Keratinocyte (primary cell): ENCODE measurements around the gene LRRC10B. TPM values are rescaled to one million over a fixed set of nuclear protein-coding genes. Genes with fewer than 3 reads are reported as not detected.
A peak's percentile ranks its signal among the peaks of the same experiment; 100 is the strongest.

ENCODE experiments used
- DNase-seq: peaks from one replicate; pipeline ENCODE4 v3.0.0-alpha.2; 2011; ENCODE audit warnings: low read depth, missing footprints, low spot score
- FAIRE-seq: peaks from 2 replicates; lab custom pipeline; 2011; peaks lifted over from hg19 to GRCh38; lab: Jason Lieb, UNC
- H2AFZ ChIP-seq: 2 replicates; pipeline ENCODE4 v1.6.0; 2012; ENCODE audit warnings: low read length, control low read depth, inconsistent platforms; ENCODE audit not compliant: control insufficient read depth
- H3K27ac ChIP-seq: 2 replicates; pipeline ENCODE4 v1.5.1; 2011; ENCODE audit warnings: low read length; ENCODE audit not compliant: control insufficient read depth, insufficient read depth
- H3K27me3 ChIP-seq: 3 replicates; pipeline ENCODE4 v1.6.0; 2011; ENCODE audit warnings: low read length; ENCODE audit not compliant: control insufficient read depth, insufficient read depth; ENCODE audit errors: extremely low read depth
- H3K36me3 ChIP-seq, 2 experiments: 2 replicates in 1 of 2; 3 replicates in 1 of 2; pipeline ENCODE4 v1.5.1; 2011; ENCODE audit warnings: low read length in 2 of 2, mild to moderate bottlenecking in 1 of 2; ENCODE audit not compliant: control insufficient read depth in 2 of 2, insufficient read depth in 2 of 2; ENCODE audit errors: extremely low read depth in 1 of 2
- H3K4me1 ChIP-seq: 3 replicates; pipeline ENCODE4 v1.5.1; 2011; ENCODE audit warnings: low read length; ENCODE audit not compliant: control insufficient read depth, insufficient read depth; ENCODE audit errors: extremely low read depth
- H3K4me2 ChIP-seq: 3 replicates; pipeline ENCODE4 v1.6.0; 2011; ENCODE audit warnings: low read depth, low read length; ENCODE audit not compliant: control insufficient read depth, insufficient read depth; ENCODE audit errors: extremely low read depth
- H3K4me3 ChIP-seq, 3 experiments: fragments of 200-600 bp in 1 of 3; sonication (generic) in 1 of 3; 2 replicates in 2 of 3; 3 replicates in 1 of 3; pipeline ENCODE4 v1.5.1; 2011 to 2016; ENCODE audit warnings: low read length in 3 of 3, mild to moderate bottlenecking in 3 of 3, control low read depth in 2 of 3, inconsistent platforms in 1 of 3, low read depth in 1 of 3, mixed read lengths in 1 of 3, mixed run types in 1 of 3, moderate library complexity in 1 of 3; ENCODE audit not compliant: control insufficient read depth in 2 of 3, insufficient read depth in 2 of 3; ENCODE audit errors: extremely low read depth in 1 of 3
- H3K79me2 ChIP-seq: 2 replicates; pipeline ENCODE4 v1.6.0; 2012; ENCODE audit warnings: low read length; ENCODE audit not compliant: control insufficient read depth, insufficient read depth
- H3K9ac ChIP-seq: 3 replicates; pipeline ENCODE4 v1.6.0; 2011; ENCODE audit warnings: low read length; ENCODE audit not compliant: control insufficient read depth, insufficient read depth; ENCODE audit errors: extremely low read depth
- H3K9me1 ChIP-seq: 3 replicates; pipeline ENCODE4 v1.6.0; 2011; ENCODE audit warnings: low read length; ENCODE audit not compliant: control insufficient read depth, insufficient read depth; ENCODE audit errors: extremely low read depth
- H3K9me3 ChIP-seq: 2 replicates; pipeline ENCODE4 v1.5.1; 2012; ENCODE audit warnings: low read depth, low read length; ENCODE audit not compliant: control insufficient read depth
- H4K20me1 ChIP-seq: 3 replicates; pipeline ENCODE4 v1.6.0; 2011; ENCODE audit warnings: low read length; ENCODE audit not compliant: control insufficient read depth, insufficient read depth; ENCODE audit errors: extremely low read depth
- CTCF ChIP-seq, 3 experiments: IDR thresholded peaks in 1 of 3; conservative IDR thresholded peaks in 1 of 3; optimal IDR thresholded peaks in 1 of 3; 2 replicates in 2 of 3; 3 replicates in 1 of 3; pipeline versions ENCODE3 to v1.5.1; 2011; ENCODE audit warnings: low read length in 3 of 3, mild to moderate bottlenecking in 3 of 3, moderate library complexity in 2 of 3, control low read depth in 1 of 3, inconsistent platforms in 1 of 3; ENCODE audit not compliant: insufficient read depth in 2 of 3; ENCODE audit errors: extremely low read depth in 1 of 3
- EZH2 ChIP-seq: IDR thresholded peaks from one replicate; pipeline ENCODE4 v1.6.1; 2012; ENCODE audit warnings: inconsistent platforms, mild to moderate bottlenecking, low read length, moderate library complexity
- dilution Hi-C: fragments of 300-500 bp; cut with MboI; formaldehyde crosslinking; loops from one replicate; pipeline ENCODE4 v1.7.0; 2020; ENCODE audit warnings: low sequenced_read_pairs; ENCODE audit not compliant: extremely low pct_ligation_motif_present
- polyA plus RNA-seq, 5 experiments: library from polyadenylated mRNA; depleted of rRNA in 3 of 5; stranded (reverse) in 3 of 5; stranded (forward) in 1 of 5; unstranded in 1 of 5; fragments of >200 nt; gene quantifications; 1 replicate in 1 of 5; 2 replicates in 3 of 5; 3 replicates in 1 of 5; pipeline versions ENCODE4 v1.2.1 to v1.2.3, GENCODE V29; 2011 to 2012; ENCODE audit warnings: missing spikeins in 2 of 5, low read depth in 1 of 5, low replicate concordance in 1 of 5

The LRRC10B gene
- polyA plus RNA-seq, 1 donor (not counting 4 experiments of a cell fraction or from before 2014, with no cell fraction given) = not detected

- dilution Hi-C loops = no loop called here
- peak overlapping the region; percentile 60 for H3K4me2 ChIP-seq
- H3K4me3 ChIP-seq = no peak overlapping the region
- DNase-seq = peak; percentile 41
- no peaks in the 10 kb centered on the region for H3K9me3 ChIP-seq
- H3K79me2 ChIP-seq = no peaks in the 10 kb centered on the region
- H3K9me1 ChIP-seq = no peaks in the 10 kb centered on the region
- no peak overlapping the region for H3K9ac ChIP-seq
- no peak for FAIRE-seq
- TF ChIP-seq CTCF (optimal IDR thresholded peaks at IDR 0.05 in 1 of 3, IDR thresholded peaks at IDR 0.05 in 1 of 3, conservative IDR thresholded peaks at IDR 0.05 in 1 of 3; ENCODE audit: extremely low read depth in 1 of 3, insufficient read depth in 2 of 3, low read length in 3 of 3) (peak in 2 of 3 experiments; percentile 60 to 71), EZH2 (peak; percentile 61)
- no peak overlapping the region for H3K27ac ChIP-seq
- H4K20me1 ChIP-seq = no peaks in the 10 kb centered on the region
- no peaks in the 10 kb centered on the region for H3K36me3 ChIP-seq
- peaks cover 53% of the 10 kb centered on the region for H3K27me3 ChIP-seq
- H2AFZ ChIP-seq = peak overlapping the region; percentile 51
- H3K4me1 ChIP-seq = no peaks in the 10 kb centered on the region
These were observed 787 bp downstream of the LRRC10B start for GRCh38 chr11:61509043-61510029.

GRCh38 chr11:61510166-61510919 lies 1.8 kb downstream of the LRRC10B start:
- Histone ChIP-seq H3K4me1 (no peaks in the 10 kb centered on the region), H3K27ac (no peak overlapping the region), H3K4me2 (no peak overlapping the region), H3K9me3 (no peaks in the 10 kb centered on the region), H3K9ac (no peak overlapping the region), H4K20me1 (no peaks in the 10 kb centered on the region), H3K4me3 (no peak overlapping the region), H3K79me2 (no peaks in the 10 kb centered on the region), H3K36me3 (no peaks in the 10 kb centered on the region), H3K9me1 (no peaks in the 10 kb centered on the region), H2AFZ (no peak overlapping the region), H3K27me3 (peaks cover 52% of the 10 kb centered on the region)
- dilution Hi-C loops = no loop called here
- DNase-seq = no peak
- no peak for FAIRE-seq
- no peak for TF ChIP-seq CTCF (optimal IDR thresholded peaks at IDR 0.05 in 1 of 3, IDR thresholded peaks at IDR 0.05 in 1 of 3, conservative IDR thresholded peaks at IDR 0.05 in 1 of 3; ENCODE audit: extremely low read depth in 1 of 3, insufficient read depth in 2 of 3, low read length in 3 of 3)
- TF ChIP-seq EZH2 = no peak
